Measurements from ENCODE around the gene LTB4R.

LTB4R gene

DNA sequence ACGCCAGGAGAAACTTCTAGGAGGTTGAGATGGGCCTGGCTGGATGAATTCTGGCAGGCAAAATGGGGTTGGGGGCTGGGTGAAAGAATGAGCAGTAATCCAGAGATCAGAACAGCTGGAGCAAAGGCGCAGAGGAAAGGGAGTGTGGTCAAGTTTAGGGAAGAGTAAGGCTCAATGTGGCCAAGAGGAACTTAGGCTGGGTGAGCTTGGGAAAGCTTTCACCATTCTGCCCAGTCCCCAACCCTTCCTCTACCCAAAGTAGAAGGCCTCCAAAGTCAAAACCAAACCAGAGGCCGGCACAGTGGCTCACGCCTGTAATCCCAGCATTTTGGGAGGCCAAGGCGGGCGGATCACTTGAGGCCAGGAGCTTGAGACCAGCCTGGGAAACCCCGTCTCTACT is 29.7 kb upstream of the LTB4R start:
- H3K36me3 ChIP-seq (ENCODE audit: control insufficient read depth, insufficient read depth, low read length): no peaks in the 10 kb centered on the region
- H3K4me1 ChIP-seq: no peaks in the 10 kb centered on the region
- H3K79me2 ChIP-seq: no peaks in the 10 kb centered on the region
- no peak overlapping the region for H3K9ac ChIP-seq
- H3K4me3 ChIP-seq (ENCODE audit: low read depth, low read length): no peak overlapping the region
- no peaks in the 10 kb centered on the region for H3K9me3 ChIP-seq (ENCODE audit: control insufficient read depth, low read length)
- TF ChIP-seq, protein P1, sequence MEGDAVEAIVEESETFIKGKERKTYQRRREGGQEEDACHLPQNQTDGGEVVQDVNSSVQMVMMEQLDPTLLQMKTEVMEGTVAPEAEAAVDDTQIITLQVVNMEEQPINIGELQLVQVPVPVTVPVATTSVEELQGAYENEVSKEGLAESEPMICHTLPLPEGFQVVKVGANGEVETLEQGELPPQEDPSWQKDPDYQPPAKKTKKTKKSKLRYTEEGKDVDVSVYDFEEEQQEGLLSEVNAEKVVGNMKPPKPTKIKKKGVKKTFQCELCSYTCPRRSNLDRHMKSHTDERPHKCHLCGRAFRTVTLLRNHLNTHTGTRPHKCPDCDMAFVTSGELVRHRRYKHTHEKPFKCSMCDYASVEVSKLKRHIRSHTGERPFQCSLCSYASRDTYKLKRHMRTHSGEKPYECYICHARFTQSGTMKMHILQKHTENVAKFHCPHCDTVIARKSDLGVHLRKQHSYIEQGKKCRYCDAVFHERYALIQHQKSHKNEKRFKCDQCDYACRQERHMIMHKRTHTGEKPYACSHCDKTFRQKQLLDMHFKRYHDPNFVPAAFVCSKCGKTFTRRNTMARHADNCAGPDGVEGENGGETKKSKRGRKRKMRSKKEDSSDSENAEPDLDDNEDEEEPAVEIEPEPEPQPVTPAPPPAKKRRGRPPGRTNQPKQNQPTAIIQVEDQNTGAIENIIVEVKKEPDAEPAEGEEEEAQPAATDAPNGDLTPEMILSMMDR (IDR thresholded peaks at IDR 0.05): no peak
- H3K4me2 ChIP-seq (ENCODE audit: low read length): no peak overlapping the region
- no peak overlapping the region for H3K27ac ChIP-seq
- H3K27me3 ChIP-seq (ENCODE audit: control insufficient read depth, insufficient read depth, low read length): no peaks in the 10 kb centered on the region
- no peak overlapping the region for H2AFZ ChIP-seq

GRCh38 chr14:24282736-24283135 is 28.6 kb upstream of the LTB4R start:
- H3K4me1 ChIP-seq: no peaks in the 10 kb centered on the region
- H3K27ac ChIP-seq: no peak overlapping the region
- H3K27me3 ChIP-seq (ENCODE audit: control insufficient read depth, insufficient read depth, low read length): no peaks in the 10 kb centered on the region
- H3K4me2 ChIP-seq (ENCODE audit: low read length): no peak overlapping the region
- H3K9ac ChIP-seq: no peak overlapping the region
- H3K9me3 ChIP-seq (ENCODE audit: control insufficient read depth, low read length): no peaks in the 10 kb centered on the region
- no peaks in the 10 kb centered on the region for H3K36me3 ChIP-seq (ENCODE audit: control insufficient read depth, insufficient read depth, low read length)
- TF ChIP-seq, protein P1 (IDR thresholded peaks at IDR 0.05): no peak
- no peak overlapping the region for H3K4me3 ChIP-seq (ENCODE audit: low read depth, low read length)
- H2AFZ ChIP-seq: no peak overlapping the region
- H3K79me2 ChIP-seq: no peaks in the 10 kb centered on the region

- TF ChIP-seq, protein P1 (IDR thresholded peaks at IDR 0.05): no peak
- no peaks in the 10 kb centered on the region for H3K79me2 ChIP-seq
- no peaks in the 10 kb centered on the region for H3K9me3 ChIP-seq (ENCODE audit: control insufficient read depth, low read length)
- no peak overlapping the region for H2AFZ ChIP-seq
- no peak overlapping the region for H3K4me3 ChIP-seq (ENCODE audit: low read depth, low read length)
- H3K4me1 ChIP-seq: no peaks in the 10 kb centered on the region
- H3K27ac ChIP-seq: no peak overlapping the region
- H3K36me3 ChIP-seq (ENCODE audit: control insufficient read depth, insufficient read depth, low read length): no peaks in the 10 kb centered on the region
- no peak overlapping the region for H3K9ac ChIP-seq
- no peak overlapping the region for H3K4me2 ChIP-seq (ENCODE audit: low read length)
- no peaks in the 10 kb centered on the region for H3K27me3 ChIP-seq (ENCODE audit: control insufficient read depth, insufficient read depth, low read length)
Observed at GRCh38 chr14:24283796-24284460, 27.4 kb upstream of the LTB4R start.

- Histone ChIP-seq H2AFZ (no peak overlapping the region), H3K4me2 (ENCODE audit: low read length) (no peak overlapping the region), H3K9ac (no peak overlapping the region), H3K4me1 (no peaks in the 10 kb centered on the region), H3K9me3 (ENCODE audit: control insufficient read depth, low read length) (no peaks in the 10 kb centered on the region), H3K36me3 (ENCODE audit: control insufficient read depth, insufficient read depth, low read length) (no peaks in the 10 kb centered on the region), H3K27me3 (ENCODE audit: control insufficient read depth, insufficient read depth, low read length) (no peaks in the 10 kb centered on the region), H3K4me3 (ENCODE audit: low read depth, low read length) (no peak overlapping the region), H3K79me2 (no peaks in the 10 kb centered on the region), H3K27ac (no peak overlapping the region)
- TF ChIP-seq, protein P1 (IDR thresholded peaks at IDR 0.05): no peak
Observed at GRCh38 chr14:24284501-24285035, 26.7 kb upstream of the LTB4R start.

DNA sequence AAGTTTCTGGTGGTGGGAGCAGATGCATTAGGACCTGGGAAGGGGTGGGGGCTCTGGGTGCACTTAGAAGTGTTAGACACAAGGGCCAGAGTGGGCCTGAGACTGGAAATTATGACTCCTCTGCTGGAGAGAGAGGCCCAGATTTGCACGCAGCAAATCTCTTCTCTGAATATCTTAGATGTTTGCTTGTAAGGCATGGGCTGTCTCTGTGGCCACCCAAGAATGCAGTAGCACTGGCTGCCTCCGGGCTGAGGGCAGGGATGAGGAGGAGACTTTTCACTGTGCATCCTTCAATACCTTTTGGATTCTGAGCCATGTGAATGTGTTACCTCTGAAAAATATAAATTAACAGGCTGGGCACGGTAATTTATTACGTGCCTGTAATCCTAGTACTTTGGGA is 26.0 kb upstream of the LTB4R start:
- no peak overlapping the region for H3K4me2 ChIP-seq (ENCODE audit: low read length)
- H3K4me3 ChIP-seq (ENCODE audit: low read depth, low read length): no peak overlapping the region
- H3K9ac ChIP-seq: no peak overlapping the region
- no peaks in the 10 kb centered on the region for H3K9me3 ChIP-seq (ENCODE audit: control insufficient read depth, low read length)
- H3K4me1 ChIP-seq: no peaks in the 10 kb centered on the region
- H3K36me3 ChIP-seq (ENCODE audit: control insufficient read depth, insufficient read depth, low read length): no peaks in the 10 kb centered on the region
- TF ChIP-seq, protein P1 (IDR thresholded peaks at IDR 0.05): no peak
- no peak overlapping the region for H3K27ac ChIP-seq
- H3K79me2 ChIP-seq: no peaks in the 10 kb centered on the region
- no peaks in the 10 kb centered on the region for H3K27me3 ChIP-seq (ENCODE audit: control insufficient read depth, insufficient read depth, low read length)
- no peak overlapping the region for H2AFZ ChIP-seq

Data from parathyroid adenoma (tissue), 2 donors.